ENCODE data around the gene PRXL2A. TPM values are rescaled to one million over a fixed set of nuclear protein-coding genes. Genes with fewer than 3 reads are reported as not detected.

PRXL2A gene
- total RNA-seq, 4 donors from 2014 or later: 68.0 to 185 (median 103) TPM

- Histone ChIP-seq H3K36me3 (peaks cover 11 to 64% (median 18%) of the 10 kb centered on the region in 3 donors), H3K9me3 (no peaks in the 10 kb centered on the region), H3K4me1 (peaks cover 48 to 100% (median 68%) of the 10 kb centered on the region in 3 donors), H3K27me3 (no peaks in the 10 kb centered on the region), H3K4me3 (no peak overlapping the region), H3K27ac (peak overlapping the region; percentile 34 to 74 (median 70))
- intact Hi-C loops (cut with DNase I): no loop called here
- TF ChIP-seq POLR2A (IDR thresholded peaks at IDR 0.05) (no peak), CTCF (IDR thresholded peaks at IDR 0.05) (no peak)
- WGBS, 2 donors: 57 to 74% methylated on average over 12 to 17 of the region's 17 CpGs
- no peak for DNase-seq
These were observed 77.8 kb downstream of the PRXL2A start for GRCh38 chr10:80485946-80486764.

Other genes starting within 250 kb of the PRXL2A start
- 100 to 1,000 TPM; 131 to 243 (median 163) TPM for gene ANXA11, start 203.0 kb upstream of the PRXL2A start, total RNA-seq
- 1 to 10 TPM in 1 of 4 donors, under 1 TPM in 3; 0.09 to 2.3 (median 0.55) TPM for gene MAT1A, start 118.9 kb upstream of the PRXL2A start, total RNA-seq
- not detected for gene DYDC1, start 51.8 kb upstream of the PRXL2A start, total RNA-seq
- under 1 TPM in 1 of 4 donors, not detected in 3; 0.15 TPM for gene DYDC2, start 51.8 kb upstream of the PRXL2A start, total RNA-seq
- 100 to 1,000 TPM in 2 of 4 donors, 10 to 100 TPM in 2; 66.4 to 118 (median 89.8) TPM for gene TSPAN14, start 45.8 kb downstream of the PRXL2A start, total RNA-seq
- under 1 TPM in 1 of 4 donors, not detected in 3; 0.13 TPM for gene SH2D4B, start 129.4 kb downstream of the PRXL2A start, total RNA-seq

Data from esophagus squamous epithelium (tissue), 5 donors.